ENCODE results near the gene HDAC9. TPM values are rescaled to one million over a fixed set of nuclear protein-coding genes. Genes with fewer than 3 reads are reported as not detected.

HDAC9 gene
- total RNA-seq (2014; rRNA removed; shearing (Covaris generic)), result 1.4 and 2.5 TPM in 2 replicates

- no peaks in the 10 kb centered on the region for H3K9me3 ChIP-seq (replicated peaks)
- H3K4me1 ChIP-seq, result peaks cover 5% of the 10 kb centered on the region; the same call in 1 of the 2 replicates
- no peaks in the 10 kb centered on the region for H3K27me3 ChIP-seq
- H3K4me3 ChIP-seq, result peak within 1 kb of the TSS; percentile 51
- H3K27ac ChIP-seq, result peak within 1 kb of the TSS; percentile 50
- DNase-seq, result peak; percentile 74 to 84
- no peaks in the 10 kb centered on the region for H3K36me3 ChIP-seq
Measured at GRCh38 chr7:18495412-18496340, at the start of gene HDAC9. Gene HDAC9 (plus strand): TSS chr7:18495749. CDS start chr7:18496303, 554 bp downstream.

- Histone ChIP-seq H3K4me1 (peaks cover 21% of the 10 kb centered on the region), H3K36me3 (no peaks in the 10 kb centered on the region), H3K27me3 (no peaks in the 10 kb centered on the region), H3K4me3 (no peak overlapping the region; the same call in 1 of the 2 replicates), H3K27ac (peak overlapping the region; percentile 65), H3K9me3 (replicated peaks) (no peaks in the 10 kb centered on the region)
- peak; percentile 50 to 73 for DNase-seq
Measured at GRCh38 chr7:18445916-18446520, 49.5 kb upstream of the HDAC9 start.

GRCh38 chr7:18450019-18450418, 45.5 kb upstream of the HDAC9 start:
- no peak for DNase-seq
- no peak overlapping the region for H3K4me3 ChIP-seq
- H3K9me3 ChIP-seq (replicated peaks), result peaks cover 4% of the 10 kb centered on the region; the same call in 1 of the 2 replicates

GRCh38 chr7:18455606-18456005, 39.9 kb upstream of the HDAC9 start:
- Histone ChIP-seq H3K4me3 (no peak overlapping the region), H3K27me3 (no peaks in the 10 kb centered on the region), H3K4me1 (peaks cover 26% of the 10 kb centered on the region), H3K27ac (no peak overlapping the region), H3K9me3 (replicated peaks) (peaks cover 4% of the 10 kb centered on the region; the same call in 1 of the 2 replicates), H3K36me3 (no peaks in the 10 kb centered on the region)
- DNase-seq, result no peak

More at GRCh38 chr7:18450019-18450418, 45.5 kb upstream of the HDAC9 start:
- no peaks in the 10 kb centered on the region for H3K27me3 ChIP-seq
- peaks cover 16% of the 10 kb centered on the region for H3K4me1 ChIP-seq
- no peaks in the 10 kb centered on the region for H3K36me3 ChIP-seq
- H3K27ac ChIP-seq, result no peak overlapping the region

GRCh38 chr7:18457832-18458231, 37.7 kb upstream of the HDAC9 start:
- H3K27ac ChIP-seq, result no peak overlapping the region
- DNase-seq, result peak; percentile 22 to 57
- H3K27me3 ChIP-seq, result no peaks in the 10 kb centered on the region
- H3K4me1 ChIP-seq, result peaks cover 26% of the 10 kb centered on the region
- H3K9me3 ChIP-seq (replicated peaks), result no peaks in the 10 kb centered on the region
- H3K4me3 ChIP-seq, result no peak overlapping the region
- no peaks in the 10 kb centered on the region for H3K36me3 ChIP-seq

- peak in 1 of 2 experiments; percentile 30 for DNase-seq
- Histone ChIP-seq H3K27ac (peak overlapping the region; percentile 46), H3K4me3 (no peak overlapping the region), H3K27me3 (no peaks in the 10 kb centered on the region), H3K4me1 (peaks cover 26% of the 10 kb centered on the region), H3K9me3 (replicated peaks) (no peaks in the 10 kb centered on the region), H3K36me3 (no peaks in the 10 kb centered on the region)
Measured at GRCh38 chr7:18458830-18459229, 36.7 kb upstream of the HDAC9 start.

- Histone ChIP-seq H3K36me3 (no peaks in the 10 kb centered on the region), H3K9me3 (replicated peaks) (no peaks in the 10 kb centered on the region; the same call in 1 of the 2 replicates), H3K27ac (peak overlapping the region; percentile 46), H3K4me3 (no peak overlapping the region), H3K4me1 (peaks cover 26% of the 10 kb centered on the region), H3K27me3 (no peaks in the 10 kb centered on the region)
- peak; percentile 38 to 80 for DNase-seq
Measured at GRCh38 chr7:18459484-18460245, 35.9 kb upstream of the HDAC9 start.

- Histone ChIP-seq H3K4me1 (peaks cover 26% of the 10 kb centered on the region), H3K36me3 (no peaks in the 10 kb centered on the region), H3K27ac (no peak overlapping the region), H3K9me3 (replicated peaks) (no peaks in the 10 kb centered on the region; the same call in 1 of the 2 replicates), H3K4me3 (no peak overlapping the region), H3K27me3 (no peaks in the 10 kb centered on the region)
- peak in 1 of 2 experiments; percentile 19 for DNase-seq
Measured at GRCh38 chr7:18461785-18462467, 33.6 kb upstream of the HDAC9 start.

- no peak overlapping the region for H3K4me3 ChIP-seq
- H3K27me3 ChIP-seq, result no peaks in the 10 kb centered on the region
- peaks cover 3% of the 10 kb centered on the region; the same call in 1 of the 2 replicates for H3K4me1 ChIP-seq
- DNase-seq, result no peak
- no peak overlapping the region for H3K27ac ChIP-seq
- no peaks in the 10 kb centered on the region; the same call in 1 of the 2 replicates for H3K9me3 ChIP-seq (replicated peaks)
- no peaks in the 10 kb centered on the region for H3K36me3 ChIP-seq
Measured at GRCh38 chr7:18464830-18465229, 30.7 kb upstream of the HDAC9 start.

- no peak overlapping the region for H3K27ac ChIP-seq
- DNase-seq, result no peak
- H3K9me3 ChIP-seq (replicated peaks), result no peaks in the 10 kb centered on the region; the same call in 1 of the 2 replicates
- H3K27me3 ChIP-seq, result no peaks in the 10 kb centered on the region
- H3K36me3 ChIP-seq, result no peaks in the 10 kb centered on the region
- no peak overlapping the region for H3K4me3 ChIP-seq
- no peaks in the 10 kb centered on the region for H3K4me1 ChIP-seq
Measured at GRCh38 chr7:18467011-18467410, 28.5 kb upstream of the HDAC9 start.

GRCh38 chr7:18468795-18469194, 26.8 kb upstream of the HDAC9 start:
- DNase-seq, result no peak
- Histone ChIP-seq H3K27ac (no peak overlapping the region), H3K36me3 (no peaks in the 10 kb centered on the region), H3K27me3 (no peaks in the 10 kb centered on the region), H3K4me1 (no peaks in the 10 kb centered on the region), H3K9me3 (replicated peaks) (no peaks in the 10 kb centered on the region; the same call in 1 of the 2 replicates), H3K4me3 (no peak overlapping the region)

- no peak for DNase-seq
Measured at GRCh38 chr7:18469316-18469715, 26.2 kb upstream of the HDAC9 start.

GRCh38 chr7:18471476-18472160, 23.9 kb upstream of the HDAC9 start:
- Histone ChIP-seq H3K36me3 (no peaks in the 10 kb centered on the region), H3K9me3 (replicated peaks) (no peaks in the 10 kb centered on the region), H3K4me3 (no peak overlapping the region), H3K4me1 (0 out of 2 replicates have a peak, but pooled peaks cover 3% of the 10 kb centered on the region), H3K27me3 (no peaks in the 10 kb centered on the region), H3K27ac (no peak overlapping the region)
- DNase-seq, result no peak

More at GRCh38 chr7:18469316-18469715, 26.2 kb upstream of the HDAC9 start:
- H3K27ac ChIP-seq, result no peak overlapping the region
- no peaks in the 10 kb centered on the region for H3K4me1 ChIP-seq
- no peaks in the 10 kb centered on the region for H3K27me3 ChIP-seq
- H3K4me3 ChIP-seq, result no peak overlapping the region
- H3K9me3 ChIP-seq (replicated peaks), result no peaks in the 10 kb centered on the region; the same call in 1 of the 2 replicates
- H3K36me3 ChIP-seq, result no peaks in the 10 kb centered on the region

Data from SJCRH30 (cell line).